Activated CD8-positive, alpha-beta memory T cell treated with anti-CD3 and anti-CD28 coated beads, Interleukin-2, amount 50 U/mL, for 1 hour (primary cell): ENCODE data around the gene PRSS33.

ENCODE experiments used
- DNase-seq: peaks from one replicate; pipeline ENCODE4 v3.0.0-alpha.2; 2020; ENCODE audit errors: extremely low read depth

Gene PRSS33

GRCh38 chr16:2820836-2821486 lies 33.6 kb upstream of the PRSS33 start:
- DNase-seq = no peak

DNA sequence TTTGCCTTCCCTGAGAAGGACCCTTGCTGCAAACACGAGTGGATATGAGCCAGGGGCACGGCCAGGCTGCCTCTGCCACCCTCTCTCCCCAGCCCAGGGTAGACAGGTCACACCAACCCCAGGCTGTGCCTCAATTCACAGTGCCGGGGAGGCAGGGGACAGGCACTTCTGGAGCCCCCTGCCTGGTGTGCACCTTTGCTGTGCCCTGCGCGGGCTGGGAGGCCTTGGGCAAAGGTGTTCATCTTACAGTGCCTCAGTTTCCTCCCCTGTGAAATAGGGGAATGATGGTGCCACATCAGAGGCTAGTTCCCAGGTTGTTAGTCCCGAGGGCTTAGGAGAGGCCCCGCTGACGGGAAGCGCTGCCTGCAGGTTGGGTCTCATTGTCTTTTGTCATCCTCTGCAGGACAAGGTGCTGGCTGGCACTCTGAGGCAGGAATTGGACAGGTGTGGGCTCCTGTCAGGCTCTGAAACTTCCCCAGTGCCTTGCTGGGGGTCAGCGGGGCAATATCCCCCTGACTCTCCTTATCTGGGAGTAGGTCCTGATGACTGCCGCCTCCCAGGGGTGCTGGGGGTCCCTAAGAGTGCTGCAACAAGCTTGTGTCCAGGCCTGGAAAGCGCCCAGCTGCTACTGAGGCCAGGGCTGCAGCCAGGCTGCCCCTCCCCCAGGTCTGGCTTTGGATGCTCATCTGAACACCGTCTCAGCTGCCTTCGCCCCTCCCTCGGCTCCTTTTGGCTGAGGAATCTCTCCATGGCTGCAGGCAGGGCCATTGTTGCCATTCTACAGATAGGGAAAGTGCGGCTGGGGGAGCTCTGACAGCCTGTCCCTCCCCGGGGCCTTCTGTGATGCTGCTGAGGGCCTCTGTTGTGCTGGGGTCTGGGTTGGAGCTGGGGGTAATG lies 32.8 kb upstream of the PRSS33 start:
- no peak for DNase-seq

DNA sequence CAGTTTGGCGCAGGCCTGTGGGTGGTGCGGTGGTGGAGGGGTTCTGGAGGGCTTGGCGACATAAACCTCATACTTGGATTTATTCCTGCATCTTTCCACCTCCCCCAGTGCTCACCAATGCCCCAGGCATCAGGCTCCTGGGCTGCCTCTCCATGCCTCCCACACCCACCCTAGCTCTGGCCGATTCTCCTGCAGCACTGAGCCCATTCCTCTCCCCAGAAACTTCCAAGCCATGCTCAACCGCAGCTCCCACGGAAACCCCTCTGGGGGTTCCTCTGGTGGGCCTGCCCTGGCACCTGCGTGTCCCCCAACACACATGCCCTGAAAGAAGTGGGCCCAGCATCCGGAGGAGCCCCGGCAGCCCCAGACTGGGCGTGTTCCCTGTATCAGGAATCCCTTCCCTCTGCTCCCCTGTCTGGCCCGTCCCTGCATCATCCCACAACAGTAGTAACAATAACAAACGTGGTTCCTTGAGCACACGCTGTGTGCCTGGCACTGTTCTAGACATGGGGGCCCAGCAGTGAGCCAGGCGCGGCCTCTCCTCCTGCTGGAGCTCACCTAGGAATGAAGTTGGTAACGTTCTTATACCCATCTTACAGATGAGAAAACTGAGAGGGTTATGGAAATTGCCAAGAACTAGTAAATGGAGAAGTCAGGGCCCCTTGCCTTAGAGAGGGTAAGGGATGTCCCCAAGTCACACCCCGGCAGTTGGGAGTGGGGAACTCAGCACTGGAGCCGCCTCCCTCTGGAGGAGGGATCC lies 32.0 kb upstream of the PRSS33 start:
- no peak for DNase-seq

GRCh38 chr16:2818272-2818876 lies 31.0 kb upstream of the PRSS33 start:
- DNase-seq = no peak

DNA sequence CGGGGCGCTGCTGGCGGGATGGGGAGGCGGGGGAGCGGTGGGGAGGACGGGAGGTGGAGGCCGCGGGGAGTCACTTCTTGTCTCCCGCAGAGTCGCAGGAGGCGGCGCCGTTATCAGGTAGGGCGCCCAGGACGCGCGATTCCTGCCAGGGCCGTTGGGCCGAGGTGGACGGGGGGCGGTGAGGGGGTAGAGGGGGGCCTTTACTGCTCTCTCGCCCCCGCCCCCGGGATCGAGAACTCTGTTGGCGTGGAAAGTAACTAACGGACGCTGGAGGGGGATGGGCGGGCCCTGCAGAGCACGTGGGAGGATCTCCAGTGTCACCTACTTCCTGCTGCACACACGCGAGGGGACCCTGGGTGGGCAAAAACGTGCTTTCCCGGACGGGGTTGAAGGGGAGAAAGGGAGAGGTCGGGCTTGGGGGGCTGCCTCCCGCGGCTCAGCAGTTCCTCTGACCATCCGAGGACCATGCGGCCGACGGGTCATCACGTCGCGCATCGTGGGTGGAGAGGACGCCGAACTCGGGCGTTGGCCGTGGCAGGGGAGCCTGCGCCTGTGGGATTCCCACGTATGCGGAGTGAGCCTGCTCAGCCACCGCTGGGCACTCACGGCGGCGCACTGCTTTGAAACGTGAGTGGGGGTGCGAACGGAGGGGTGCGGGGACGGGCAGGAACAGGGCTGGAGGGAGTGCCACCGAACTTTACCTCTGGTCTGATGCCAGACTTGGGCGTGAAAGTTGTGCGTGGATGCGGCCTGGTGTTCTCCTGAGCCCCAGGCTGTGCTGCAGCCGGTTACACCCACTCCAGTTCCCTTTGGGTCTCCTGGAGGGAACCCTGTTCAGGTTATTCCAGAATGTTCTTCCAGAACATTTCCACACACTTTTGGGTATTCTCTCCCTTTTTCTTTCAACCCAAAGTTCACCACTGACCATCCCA lies 30.2 kb upstream of the PRSS33 start:
- no peak for DNase-seq

- DNase-seq = no peak
These were observed 29.5 kb upstream of the PRSS33 start, which contains the start of gene PRSS21 for GRCh38 chr16:2816751-2817339. Gene PRSS21 (plus strand): TSS chr16:2817237. CDS start chr16:2817269, 32 bp downstream.

- no peak for DNase-seq
These were observed 28.0 kb upstream of the PRSS33 start for GRCh38 chr16:2815299-2815771.

DNA sequence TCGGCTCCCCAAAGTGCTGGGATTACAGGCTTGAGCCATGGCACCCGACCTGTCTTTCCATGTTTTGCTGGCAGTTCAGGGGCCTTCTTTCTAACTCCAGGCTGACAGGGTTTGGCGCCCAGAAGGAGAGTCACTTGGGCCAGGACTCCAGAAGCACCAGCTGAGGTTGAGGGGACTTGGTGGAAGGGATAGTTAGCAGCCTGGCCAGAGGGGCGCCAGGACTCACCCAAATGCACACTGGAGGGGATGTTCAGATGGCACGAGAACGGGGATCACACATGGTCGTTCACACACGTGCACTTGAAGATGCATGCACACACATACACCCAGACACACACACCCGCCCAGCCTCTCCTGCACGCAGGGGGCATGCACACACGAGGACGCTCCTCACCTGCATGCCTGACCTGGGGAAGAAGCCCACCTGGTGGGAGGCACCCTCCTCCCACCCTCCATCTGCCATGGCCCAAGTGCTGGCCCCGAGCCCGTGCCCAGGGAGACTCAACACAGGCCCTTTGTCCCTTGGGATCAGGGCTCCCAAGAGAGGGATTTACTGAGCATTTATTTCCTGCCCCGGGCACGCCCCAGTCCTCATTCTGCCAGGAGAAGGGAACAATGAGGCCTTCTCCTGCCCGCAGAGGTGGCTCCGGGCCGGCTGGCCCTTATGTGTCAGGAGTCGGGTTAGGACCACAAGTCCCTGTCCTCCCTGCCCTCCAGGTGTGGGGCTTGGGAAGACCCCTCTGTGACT lies 27.4 kb upstream of the PRSS33 start:
- DNase-seq = no peak

- no peak for DNase-seq
These were observed 26.4 kb upstream of the PRSS33 start for GRCh38 chr16:2813771-2814221.

GRCh38 chr16:2811703-2812471 lies 24.5 kb upstream of the PRSS33 start:
- DNase-seq = no peak

DNA sequence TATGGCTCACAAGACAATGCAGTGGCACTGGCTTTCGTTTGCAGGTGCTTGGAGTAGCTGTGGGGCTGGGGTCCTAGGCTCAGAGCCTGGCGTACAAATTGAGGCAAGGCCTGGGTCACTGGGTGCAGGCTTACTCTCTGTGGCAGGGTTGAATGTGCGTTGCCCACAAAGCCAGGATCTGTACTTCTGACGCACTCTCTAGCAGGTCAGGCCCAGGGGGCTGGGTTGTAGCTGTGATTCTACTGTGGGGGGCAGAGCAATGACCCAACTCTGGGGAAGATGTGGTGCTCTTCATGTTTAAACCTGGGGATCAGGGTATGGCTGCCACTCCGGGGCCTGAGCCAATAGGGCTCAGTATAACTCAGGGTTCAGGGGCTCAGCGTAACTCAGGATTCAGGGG lies 23.3 kb upstream of the PRSS33 start:
- DNase-seq = no peak

DNA sequence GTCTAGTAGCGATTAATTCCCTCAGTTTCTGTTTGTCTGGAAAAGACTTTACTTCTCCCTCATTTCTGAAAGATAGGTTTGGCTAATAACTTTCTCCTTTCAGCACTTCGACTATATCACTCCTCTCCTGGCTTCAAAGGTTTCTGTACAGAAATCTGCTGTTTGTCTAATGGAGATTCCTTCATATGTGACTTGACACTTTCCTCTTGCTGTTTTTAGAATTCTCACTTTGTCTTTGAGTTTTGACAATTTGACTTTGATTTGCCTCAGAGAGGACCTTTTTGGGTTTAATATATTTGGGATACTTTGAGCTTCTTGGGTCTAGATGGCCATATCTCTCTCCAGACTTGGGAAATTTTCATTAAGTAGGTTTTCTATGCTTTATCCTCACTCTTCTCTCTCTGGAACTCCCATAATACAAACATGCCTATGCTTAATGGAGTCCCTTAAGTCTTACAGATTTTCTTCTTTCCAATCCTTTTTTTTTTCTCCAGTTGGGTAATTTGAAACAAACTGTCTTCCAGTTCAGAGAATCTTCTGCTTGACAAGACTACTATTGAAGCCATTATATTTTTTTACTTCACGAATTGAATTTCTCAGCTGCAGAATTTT lies 21.9 kb upstream of the PRSS33 start:
- DNase-seq = no peak

DNA sequence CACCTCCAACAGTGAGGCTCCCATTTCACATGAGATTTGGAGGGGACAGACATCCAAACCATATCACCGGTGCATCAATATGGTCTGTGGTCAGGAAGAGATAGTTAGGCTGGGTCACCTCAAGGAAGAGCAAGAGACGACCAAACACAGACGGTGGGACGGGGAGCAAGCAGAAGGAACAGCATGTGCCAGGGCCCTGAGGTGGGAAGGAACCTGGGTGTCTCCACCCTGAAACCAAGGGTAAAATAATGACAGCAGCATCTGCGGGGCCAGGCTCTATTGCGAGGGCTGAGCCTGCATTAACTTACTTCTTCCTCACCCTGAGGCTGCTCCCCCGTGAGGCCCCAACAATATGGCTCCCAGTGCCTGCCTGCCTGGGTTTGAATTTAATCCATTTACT lies 20.8 kb upstream of the PRSS33 start:
- no peak for DNase-seq

- no peak for DNase-seq
These were observed 18.9 kb upstream of the PRSS33 start for GRCh38 chr16:2806286-2806685.

- DNase-seq = no peak
These were observed 17.4 kb upstream of the PRSS33 start for GRCh38 chr16:2804728-2805127.

GRCh38 chr16:2803545-2804195 lies 16.3 kb upstream of the PRSS33 start:
- DNase-seq = no peak

DNA sequence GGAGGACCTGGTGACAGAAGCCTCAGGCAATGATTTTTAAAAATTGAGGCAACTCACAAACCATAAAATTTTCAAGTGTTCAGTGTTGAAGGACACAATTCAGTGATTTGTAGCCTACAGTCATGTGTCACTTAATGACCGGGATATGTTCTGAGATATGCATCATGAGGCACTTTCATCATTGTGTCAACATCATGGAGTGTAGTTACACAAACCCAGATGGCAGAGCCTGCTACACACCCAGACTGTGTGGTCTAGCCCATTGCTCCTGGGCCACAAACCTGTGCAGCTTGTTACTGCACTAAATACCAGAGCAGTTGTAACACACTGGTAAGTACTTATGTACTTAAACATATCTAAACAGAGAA lies 12.5 kb upstream of the PRSS33 start:
- DNase-seq = no peak
